H1 (cell line): ENCODE measurements around the gene ZNF184. TPM values are rescaled to one million over a fixed set of nuclear protein-coding genes. Genes with fewer than 3 reads are reported as not detected.

ENCODE experiments used
- CTCF ChIA-PET: fragments of 300-600 bp; sonication (Branson Sonifier 250); formaldehyde crosslinking; loops from one replicate; lab custom pipeline; 2021; ENCODE audit not compliant: partially characterized antibody; lab: Charles Lee
- POLR2A ChIA-PET: fragments of 300-600 bp; sonication (Branson Sonifier 250); formaldehyde crosslinking; loops from one replicate; lab custom pipeline; 2021; ENCODE audit warnings: inconsistent platforms; ENCODE audit not compliant: partially characterized antibody; lab: Charles Lee
- DNase-seq, 2 experiments: peaks; one replicate each; pipeline versions ENCODE4 v3.0.0 to v3.0.0-alpha.2; 2010 to 2022; ENCODE audit warnings: low spot score in 2 of 2, low read depth in 1 of 2, mixed read lengths in 1 of 2
- FAIRE-seq: peaks from 2 replicates; lab custom pipeline; 2011; peaks lifted over from hg19 to GRCh38; lab: Jason Lieb, UNC
- H2AFZ ChIP-seq: 2 replicates; pipeline ENCODE4 v1.8.1; 2012; ENCODE audit warnings: low read length, inconsistent platforms
- H2AK5ac ChIP-seq: 2 replicates; pipeline ENCODE4 v1.6.1; 2013; ENCODE audit warnings: low read depth, low read length
- H2BK120ac ChIP-seq: replicated peaks from 2 replicates; pipeline ENCODE3; 2013; ENCODE audit warnings: low read depth, low read length, inconsistent platforms
- H2BK12ac ChIP-seq: 2 replicates; pipeline ENCODE4 v1.6.1; 2013; ENCODE audit warnings: low read depth, low read length
- H2BK15ac ChIP-seq: 2 replicates; pipeline ENCODE4 v1.6.1; 2013; ENCODE audit warnings: low read length
- H2BK20ac ChIP-seq: 2 replicates; pipeline ENCODE4 v1.6.1; 2013; ENCODE audit warnings: low read length
- H2BK5ac ChIP-seq: 2 replicates; pipeline ENCODE4 v1.6.1; 2013; ENCODE audit warnings: low read depth, low read length
- H3K14ac ChIP-seq: 2 replicates; pipeline ENCODE4 v1.6.1; 2013; ENCODE audit warnings: inconsistent platforms; ENCODE audit not compliant: insufficient read length
- H3K18ac ChIP-seq: 2 replicates; pipeline ENCODE4 v1.6.1; 2013; ENCODE audit warnings: low read length; ENCODE audit errors: extremely low read depth
- H3K23ac ChIP-seq: 2 replicates; pipeline ENCODE4 v1.6.1; 2013; ENCODE audit warnings: inconsistent platforms; ENCODE audit not compliant: insufficient read length
- H3K23me2 ChIP-seq: 2 replicates; pipeline ENCODE4 v1.6.1; 2013; ENCODE audit warnings: low read depth, low read length
- H3K27ac ChIP-seq: 2 replicates; pipeline ENCODE4 v1.6.1; 2011; ENCODE audit warnings: low read depth, low read length, inconsistent platforms
- H3K27me3 ChIP-seq, 4 experiments: replicated peaks in 1 of 4; 1 replicate in 1 of 4; 2 replicates in 3 of 4; pipeline versions ENCODE4 v1.6.1 to v1.8.1; 2011 to 2013; ENCODE audit warnings: low read length in 3 of 4, mild to moderate bottlenecking in 3 of 4, inconsistent platforms in 2 of 4, mixed read lengths in 2 of 4, moderate library complexity in 1 of 4; ENCODE audit not compliant: control insufficient read depth in 3 of 4, insufficient read depth in 3 of 4; ENCODE audit errors: extremely low read depth in 1 of 4
- H3K36me3 ChIP-seq, 4 experiments: 2 replicates each; pipeline versions ENCODE4 v1.6.1 to v1.8.1; 2011 to 2013; ENCODE audit warnings: mild to moderate bottlenecking in 4 of 4, low read length in 3 of 4, moderate library complexity in 2 of 4, control low read depth in 1 of 4, inconsistent platforms in 1 of 4; ENCODE audit not compliant: insufficient read depth in 4 of 4, control insufficient read depth in 2 of 4
- H3K4ac ChIP-seq: replicated peaks from 2 replicates; pipeline ENCODE3; 2013; ENCODE audit warnings: low read length, low read depth, mixed read lengths, inconsistent platforms; ENCODE audit not compliant: insufficient read length
- H3K4me1 ChIP-seq, 4 experiments: replicated peaks in 1 of 4; 1 replicate in 1 of 4; 2 replicates in 3 of 4; pipeline versions ENCODE4 v1.6.1 to v1.8.1; 2011 to 2013; ENCODE audit warnings: low read length in 3 of 4, inconsistent platforms in 2 of 4, mixed read lengths in 1 of 4; ENCODE audit not compliant: insufficient read depth in 4 of 4, control insufficient read depth in 3 of 4
- H3K4me2 ChIP-seq, 2 experiments: 2 replicates each; pipeline versions ENCODE4 v1.6.1 to v1.8.1; 2011 to 2013; ENCODE audit warnings: low read depth in 2 of 2, low read length in 2 of 2, control low read depth in 1 of 2, inconsistent platforms in 1 of 2, mild to moderate bottlenecking in 1 of 2; ENCODE audit not compliant: insufficient read depth in 1 of 2
- H3K4me3 ChIP-seq, 4 experiments: fragments of 200-600, 300-600 bp in 1 of 4; sonication (generic), shearing (Covaris generic), sonication (Bioruptor Twin) in 1 of 4; 2 replicates each; pipeline versions ENCODE4 v1.5.1 to v1.8.1; 2011 to 2016; ENCODE audit warnings: low read length in 4 of 4, low read depth in 3 of 4, control low read depth in 2 of 4, inconsistent platforms in 2 of 4, mild to moderate bottlenecking in 2 of 4, mixed read lengths in 1 of 4, moderate library complexity in 1 of 4; ENCODE audit not compliant: insufficient read depth in 2 of 4; ENCODE audit errors: extremely low read depth in 1 of 4
- H3K56ac ChIP-seq: replicated peaks from 2 replicates; pipeline ENCODE3; 2013; ENCODE audit warnings: low read depth, mild to moderate bottlenecking, mixed read lengths, low read length, inconsistent platforms; ENCODE audit not compliant: insufficient read length
- H3K79me1 ChIP-seq: 2 replicates; pipeline ENCODE4 v1.6.1; 2013; ENCODE audit warnings: low read depth, low read length, control low read depth
- H3K79me2 ChIP-seq, 2 experiments: 2 replicates each; pipeline versions ENCODE4 v1.6.1 to v1.8.1; 2012 to 2013; ENCODE audit warnings: low read length in 2 of 2, mild to moderate bottlenecking in 2 of 2, inconsistent platforms in 1 of 2; ENCODE audit not compliant: insufficient read depth in 2 of 2, control insufficient read depth in 1 of 2
- H3K9ac ChIP-seq, 4 experiments: replicated peaks in 1 of 4; 1 replicate in 1 of 4; 2 replicates in 3 of 4; pipeline versions ENCODE4 v1.6.1 to v1.8.1; 2011 to 2013; ENCODE audit warnings: low read depth in 3 of 4, low read length in 3 of 4, control low read depth in 2 of 4, mild to moderate bottlenecking in 2 of 4, moderate library complexity in 2 of 4, inconsistent platforms in 1 of 4; ENCODE audit errors: extremely low read depth in 1 of 4
- H3K9me3 ChIP-seq, 2 experiments: 2 replicates each; pipeline versions ENCODE4 v1.6.1 to v1.8.1; 2012 to 2013; ENCODE audit warnings: mild to moderate bottlenecking in 2 of 2, moderate library complexity in 2 of 2, control low read depth in 1 of 2, inconsistent platforms in 1 of 2, low read depth in 1 of 2, low read length in 1 of 2, mixed read lengths in 1 of 2; ENCODE audit not compliant: insufficient read depth in 2 of 2
- H4K20me1 ChIP-seq, 2 experiments: replicated peaks in 1 of 2; 2 replicates each; pipeline versions ENCODE3 to v1.8.1; 2011 to 2013; ENCODE audit warnings: inconsistent platforms in 2 of 2, low read length in 2 of 2, mild to moderate bottlenecking in 1 of 2; ENCODE audit not compliant: insufficient read depth in 2 of 2, control insufficient read depth in 1 of 2
- H4K5ac ChIP-seq: 2 replicates; pipeline ENCODE4 v1.6.1; 2013; ENCODE audit warnings: low read length, low read depth, mixed read lengths, inconsistent platforms; ENCODE audit not compliant: insufficient read length
- H4K8ac ChIP-seq: 2 replicates; pipeline ENCODE4 v1.8.0; 2013; ENCODE audit warnings: mild to moderate bottlenecking, moderate library complexity, low read length, inconsistent platforms; ENCODE audit not compliant: insufficient read depth; ENCODE audit errors: extremely low read depth
- H4K91ac ChIP-seq: replicated peaks from 2 replicates; pipeline ENCODE3; 2013; ENCODE audit warnings: low read length, mixed read lengths, inconsistent platforms; ENCODE audit not compliant: insufficient read length
- BCL11A ChIP-seq, 2 experiments: IDR thresholded peaks; one replicate each; pipeline ENCODE4 v1.6.1; 2011; ENCODE audit warnings: low read depth in 2 of 2, low read length in 2 of 2, mild to moderate bottlenecking in 2 of 2
- BRCA1 ChIP-seq: IDR thresholded peaks from 2 replicates; pipeline ENCODE4 v1.6.1; 2012; ENCODE audit warnings: low read depth, low read length, improper control_type of control experiment
- CHD2 ChIP-seq: IDR thresholded peaks from 2 replicates; pipeline ENCODE4 v1.6.1; 2012; ENCODE audit warnings: low read length, improper control_type of control experiment
- FOSL1 ChIP-seq: IDR thresholded peaks from 2 replicates; pipeline ENCODE4 v1.6.1; 2011; ENCODE audit warnings: mild to moderate bottlenecking, low read depth, low read length, moderate library complexity; ENCODE audit not compliant: insufficient read depth
- KDM1A ChIP-seq: fragments of 200-600, 300-600 bp; sonication (generic); IDR thresholded peaks from 2 replicates; pipeline ENCODE4 v1.7.1; 2016; ENCODE audit warnings: mild to moderate bottlenecking, low read length, borderline replicate concordance
- POU5F1 ChIP-seq: IDR thresholded peaks from 2 replicates; pipeline ENCODE4 v1.6.1; 2011; ENCODE audit warnings: low read depth, mild to moderate bottlenecking, low read length, moderate library complexity
- RBBP5 ChIP-seq: IDR thresholded peaks from 2 replicates; pipeline ENCODE4 v1.7.1; 2012; ENCODE audit warnings: low read depth, mild to moderate bottlenecking, inconsistent platforms, low read length, moderate library complexity, borderline replicate concordance
- RFX5 ChIP-seq: IDR thresholded peaks from 2 replicates; pipeline ENCODE4 v1.6.1; 2011; ENCODE audit warnings: low read depth, low read length, improper control_type of control experiment, borderline replicate concordance
- RNF2 ChIP-seq: fragments of 200-900, 300-1000 bp; sonication (generic); IDR thresholded peaks from 2 replicates; pipeline ENCODE4 v1.7.1; 2016; ENCODE audit warnings: borderline replicate concordance, low read depth, mild to moderate bottlenecking, antibody characterized with exemption, low read length; ENCODE audit not compliant: poor library complexity, severe bottlenecking; ENCODE audit errors: missing control alignments
- RXRA ChIP-seq: IDR thresholded peaks from 2 replicates; pipeline ENCODE4 v1.6.1; 2011; ENCODE audit warnings: low read depth, mild to moderate bottlenecking, low read length, moderate library complexity; ENCODE audit not compliant: insufficient read depth
- SP4 ChIP-seq: IDR thresholded peaks from 2 replicates; pipeline ENCODE4 v1.6.1; 2012; ENCODE audit warnings: low read length, inconsistent platforms
- SRF ChIP-seq: IDR thresholded peaks from 2 replicates; pipeline ENCODE4 v1.6.1; 2011; ENCODE audit warnings: mild to moderate bottlenecking, low read depth, low read length, moderate library complexity
- TEAD4 ChIP-seq: IDR thresholded peaks from 2 replicates; pipeline ENCODE4 v1.6.1; 2012; ENCODE audit warnings: low read depth, low read length, inconsistent platforms, mixed read lengths
- WGBS, 2 experiments: shearing (Covaris generic) in 1 of 2; methylation state at CpG; one replicate each; pipeline versions ENCODE4 v1.1.6 to v1.1.7; 2013 to 2015; ENCODE audit warnings: low lambda C conversion rate in 2 of 2, mixed read lengths in 2 of 2, inconsistent platforms in 1 of 2, low coverage in 1 of 2, missing lambda C conversion rate in 1 of 2; ENCODE audit not compliant: insufficient replicate concordance in 2 of 2, insufficient coverage in 1 of 2, insufficient read length in 1 of 2; ENCODE audit errors: extremely low coverage in 1 of 2, missing lambda C conversion rate in 1 of 2; 5-methylcytosine and 5-hydroxymethylcytosine counted together
- polyA plus RNA-seq, 7 experiments: library from polyadenylated mRNA; depleted of rRNA in 3 of 7; stranded (reverse) in 5 of 7; unstranded in 2 of 7; fragments of >200 nt in 5 of 7; fragments of 200-250 nt in 2 of 7; gene quantifications; 1 replicate in 5 of 7; 2 replicates in 1 of 7; 4 replicates in 1 of 7; pipeline versions ENCODE4 v1.2.1 to v1.2.3, GENCODE V29; 2011 to 2013; ENCODE audit warnings: missing spikeins in 2 of 7, mixed read lengths in 2 of 7
- total RNA-seq: library from RNA; stranded (reverse); fragmentation: NEBNext Ultra II Directional; extraction: Animal tissue kit (Norgen Biotek cat#: 25700); gene quantifications from 2 replicates; pipeline ENCODE4 v1.2.1, GENCODE V29; 2021
- TF ChIP-seq, protein P1 (sequence below): IDR thresholded peaks from 2 replicates; pipeline ENCODE4 v1.6.1; 2011; ENCODE audit warnings: low read depth, mild to moderate bottlenecking, low read length; ENCODE audit not compliant: insufficient read depth

The ZNF184 gene
- total and polyA plus RNA-seq, 2 of the 8 experiments (the other 6 are each of a cell fraction or from before 2014, with no cell fraction given): 1.9 to 12.3 TPM

DNA sequence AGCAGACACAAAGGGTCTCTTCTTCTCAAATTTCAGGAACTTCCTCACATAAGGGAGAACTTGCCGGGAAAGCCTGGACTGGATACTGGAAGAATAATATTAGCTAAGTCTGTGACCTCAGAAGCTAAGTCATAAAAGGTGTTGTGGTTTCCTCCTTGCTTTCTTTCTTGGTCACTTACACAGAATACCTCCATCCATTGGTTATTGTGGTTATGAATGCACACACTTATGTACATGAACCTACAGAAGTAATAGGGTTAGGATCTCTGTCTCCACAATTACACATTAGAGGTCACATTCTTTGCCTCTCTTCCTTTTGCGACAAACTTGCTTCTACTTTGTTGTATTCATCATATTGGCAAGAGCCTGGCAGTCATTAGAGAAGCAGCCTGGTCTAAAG lies 43.9 kb downstream of the ZNF184 start:
- CTCF ChIA-PET: interaction anchor here (1.0 kb wide), 1 partner anchor 8 kb away, joined by 4 read pairs; no protein-coding TSS in a partner anchor
- no peak for FAIRE-seq
- H3K9ac ChIP-seq: no peak overlapping the region
- TF ChIP-seq KDM1A (no peak), TEAD4 (no peak), RBBP5 (no peak), SP4 (no peak), CHD2 (no peak), SRF (no peak), RFX5 (no peak), BCL11A (IDR thresholded peaks at IDR 0.05; ENCODE audit: low read depth in 2 of 2, low read length in 2 of 2) (no peak), RXRA (no peak), POU5F1 (no peak), RNF2 (no peak), FOSL1 (no peak), BRCA1 (no peak)
- TF ChIP-seq, protein P1, sequence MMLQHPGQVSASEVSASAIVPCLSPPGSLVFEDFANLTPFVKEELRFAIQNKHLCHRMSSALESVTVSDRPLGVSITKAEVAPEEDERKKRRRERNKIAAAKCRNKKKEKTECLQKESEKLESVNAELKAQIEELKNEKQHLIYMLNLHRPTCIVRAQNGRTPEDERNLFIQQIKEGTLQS: no peak

More for the DNA sequence above, 43.9 kb downstream of the ZNF184 start:
- Histone ChIP-seq H3K4me3 (no peak overlapping the region), H3K18ac (no peak overlapping the region), H2BK20ac (no peak overlapping the region), H4K20me1 (no peaks in the 10 kb centered on the region), H3K4ac (no peak overlapping the region), H3K4me2 (no peak overlapping the region), H3K56ac (no peak overlapping the region), H2BK5ac (no peak overlapping the region), H3K79me1 (no peaks in the 10 kb centered on the region), H2AK5ac (no peak overlapping the region), H3K4me1 (no peaks in the 10 kb centered on the region), H3K79me2 (no peaks in the 10 kb centered on the region), H3K36me3 (no peaks in the 10 kb centered on the region; a peak in 1 of 8 replicates), H2AFZ (no peak overlapping the region), H3K14ac (no peak overlapping the region), H2BK15ac (no peak overlapping the region), H2BK120ac (no peak overlapping the region), H2BK12ac (no peak overlapping the region), H3K9me3 (peaks cover 0 to 8% of the 10 kb centered on the region in 2 experiments; a peak in 2 of 4 replicates), H3K27ac (no peak overlapping the region), H3K23me2 (no peaks in the 10 kb centered on the region; the same call in 1 of the 2 replicates), H3K27me3 (no peaks in the 10 kb centered on the region), H4K5ac (no peak overlapping the region), H4K91ac (no peak overlapping the region), H3K23ac (no peak overlapping the region), H4K8ac (no peak overlapping the region)
- POLR2A ChIA-PET: interaction anchor here (1.0 kb wide), 1 partner anchor 15 kb away, joined by 3 read pairs; no protein-coding TSS in a partner anchor
- 95% methylated on average over 2 of the region's 2 CpGs; no CpG with 5 or more reads in 1 of the 2 experiments for WGBS, 2 experiments
- DNase-seq: no peak
